EL (cell line): ENCODE data around the gene CEP104.

Experiments used
- DNase-seq: peaks from one replicate; pipeline ENCODE4 v3.0.0-alpha.2; 2016

CEP104 gene

GRCh38 chr1:3856923-3857790, at the start of gene CEP104, which contains the start of gene DFFB:
CEP104 (minus strand) TSS chr1:3857211; CDS start chr1:3852407, 4,804 bp downstream.
DFFB (plus strand) TSS chr1:3857476; CDS start chr1:3857604, 128 bp downstream.
- peak; percentile 81 for DNase-seq

DNA sequence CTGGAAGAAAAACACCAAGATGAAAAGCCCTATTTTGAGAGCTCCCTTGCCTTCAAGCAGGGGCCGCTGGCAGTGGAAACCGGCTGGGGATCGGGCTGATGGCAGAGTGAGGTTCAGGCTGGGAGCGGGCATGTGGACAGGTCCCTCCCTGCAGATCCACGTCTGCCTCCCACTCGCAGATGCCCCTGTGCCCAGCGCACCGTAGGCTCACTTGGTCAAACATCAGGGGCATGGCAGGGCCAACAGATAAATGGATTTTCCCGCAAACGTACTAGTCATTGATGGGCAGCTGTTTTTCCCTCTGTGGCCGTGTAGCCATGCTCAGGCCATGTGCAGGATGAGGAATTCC, 49.6 kb upstream of the CEP104 start:
- DNase-seq, result no peak

DNA sequence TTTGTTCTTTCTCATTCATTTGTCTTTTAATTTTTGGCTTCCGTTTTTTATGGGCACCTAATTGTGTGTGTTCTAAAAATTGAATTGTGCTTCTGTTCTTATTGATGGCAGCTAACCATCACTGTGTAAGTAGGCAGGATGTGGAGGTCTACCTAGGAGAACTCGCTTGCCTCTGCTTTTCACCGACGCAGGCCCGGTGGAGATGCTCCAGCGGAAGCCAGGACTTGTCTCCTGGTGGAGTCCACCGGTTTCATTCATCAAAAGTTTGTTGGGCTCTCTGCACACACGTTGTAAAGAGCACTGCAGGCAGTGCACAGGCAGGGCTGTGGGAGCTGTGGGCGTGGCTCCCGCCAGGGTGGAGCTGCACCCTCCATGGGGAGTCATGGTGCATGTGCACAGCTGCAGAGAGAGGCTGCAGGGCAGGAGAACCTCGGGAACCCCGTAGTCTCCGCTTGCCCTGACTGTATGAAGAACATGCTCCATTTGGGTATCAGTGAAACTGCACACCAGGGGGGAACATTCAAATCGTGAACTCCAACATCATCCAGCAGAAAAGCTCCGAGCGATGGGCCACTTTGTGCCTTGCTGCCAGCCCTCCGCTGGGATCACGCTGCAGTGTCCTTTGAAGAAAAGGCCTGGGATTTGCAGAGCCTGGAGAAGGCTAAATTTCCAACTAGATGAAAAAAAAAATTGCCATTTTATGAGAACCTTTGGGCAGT, 49.1 kb upstream of the CEP104 start:
- no peak for DNase-seq

DNA sequence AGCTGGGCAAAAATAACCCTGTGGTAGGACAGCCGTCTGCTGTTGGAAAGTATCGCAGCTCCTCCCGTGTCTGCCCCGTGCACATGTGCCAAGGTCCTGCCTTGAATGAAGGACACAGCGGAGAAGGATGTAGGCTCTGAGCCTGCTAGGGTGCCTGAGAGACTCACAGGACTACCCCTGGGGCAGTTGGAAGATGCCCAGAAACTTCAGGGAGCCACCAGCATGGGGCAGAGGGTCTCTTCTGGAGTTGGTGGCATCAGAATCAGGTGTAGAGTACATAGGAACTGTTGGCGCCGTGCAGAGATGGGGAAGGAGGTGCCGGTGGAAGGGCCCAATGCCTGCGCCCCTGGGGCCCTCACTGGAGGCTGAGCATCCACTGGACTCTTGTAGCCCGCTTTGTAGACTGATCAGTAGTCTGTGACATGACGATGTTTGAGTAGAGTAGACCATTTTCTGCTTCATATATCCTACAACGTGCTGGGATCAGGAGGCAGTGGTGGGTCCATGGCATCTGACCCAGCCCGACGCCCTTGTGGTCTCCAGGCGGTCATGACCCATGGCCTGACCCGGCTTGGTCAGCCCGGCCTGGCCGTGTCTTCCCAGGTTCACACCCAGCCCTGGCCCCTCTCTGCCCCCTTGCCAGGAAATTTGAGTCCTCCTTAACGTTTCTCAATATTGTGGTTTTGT, 48.4 kb upstream of the CEP104 start:
- DNase-seq, result no peak

- no peak for DNase-seq
Observed at GRCh38 chr1:3904843-3905185, 47.8 kb upstream of the CEP104 start.

DNA sequence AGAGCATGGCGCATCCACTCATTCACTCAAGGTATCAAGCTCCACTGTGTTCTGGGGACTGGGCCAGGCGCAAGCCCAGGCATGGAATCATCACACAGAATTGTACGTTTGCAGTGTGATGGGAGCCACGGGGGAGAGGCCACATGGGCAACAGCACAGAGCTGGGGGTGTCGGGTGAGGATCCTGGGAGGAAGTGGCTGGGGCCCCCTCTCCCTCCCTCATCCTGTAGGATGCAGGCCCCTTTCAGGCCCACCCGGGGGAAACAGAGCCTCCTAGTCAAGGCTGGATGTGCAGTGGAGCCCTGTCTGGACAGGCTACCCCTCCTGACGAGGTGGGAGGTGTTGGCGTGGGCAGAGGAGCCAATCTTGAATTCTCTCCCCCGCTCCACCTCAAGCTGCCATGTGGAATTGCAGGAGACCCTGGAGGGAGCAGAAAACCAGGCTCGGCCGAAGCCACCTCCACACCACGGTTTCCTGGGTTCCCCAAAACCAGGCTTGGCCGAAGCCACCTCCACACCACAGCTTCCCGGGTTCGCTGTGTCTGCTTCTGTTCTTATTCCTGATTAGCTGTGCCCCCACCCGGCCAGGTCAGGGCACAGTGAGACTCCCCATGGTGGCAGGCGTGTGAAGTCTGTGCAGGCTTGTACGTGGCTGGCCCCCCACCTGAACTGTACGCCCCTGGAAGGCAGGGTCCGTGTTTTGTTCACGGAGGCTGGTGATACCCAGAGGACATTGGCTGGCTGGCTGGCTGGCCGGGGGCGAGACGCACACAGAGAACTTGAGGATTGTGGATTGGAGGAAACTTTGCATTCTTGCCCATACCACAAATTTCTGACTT, 47.2 kb upstream of the CEP104 start:
- DNase-seq, result no peak

- no peak for DNase-seq
Observed at GRCh38 chr1:3903141-3904005, 46.4 kb upstream of the CEP104 start.

DNA sequence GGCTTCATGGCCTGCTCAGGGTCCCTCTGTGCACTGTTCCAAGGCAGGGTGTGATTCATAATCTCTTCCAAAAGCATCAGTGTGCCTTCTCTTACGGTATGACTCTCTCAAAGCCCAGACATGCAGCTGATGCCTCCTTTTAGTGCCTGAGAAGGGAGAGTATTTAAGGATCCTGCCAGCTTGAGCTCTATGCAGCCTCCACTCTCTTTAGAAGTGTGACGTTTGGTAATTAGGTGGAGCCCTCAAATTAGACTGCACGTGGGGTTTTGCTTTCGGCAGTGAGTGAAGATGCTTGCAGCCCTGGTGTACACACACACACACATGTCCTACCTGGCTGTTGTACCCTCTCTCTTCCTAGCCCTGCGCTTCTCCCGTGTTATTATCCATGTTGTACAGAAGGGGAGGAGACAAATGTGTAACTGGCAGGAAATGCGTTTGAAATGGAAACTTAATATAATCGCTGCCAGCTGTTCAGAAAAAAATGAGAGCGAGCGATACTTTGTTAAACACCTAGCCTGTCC, 45.6 kb upstream of the CEP104 start:
- DNase-seq, result no peak

DNA sequence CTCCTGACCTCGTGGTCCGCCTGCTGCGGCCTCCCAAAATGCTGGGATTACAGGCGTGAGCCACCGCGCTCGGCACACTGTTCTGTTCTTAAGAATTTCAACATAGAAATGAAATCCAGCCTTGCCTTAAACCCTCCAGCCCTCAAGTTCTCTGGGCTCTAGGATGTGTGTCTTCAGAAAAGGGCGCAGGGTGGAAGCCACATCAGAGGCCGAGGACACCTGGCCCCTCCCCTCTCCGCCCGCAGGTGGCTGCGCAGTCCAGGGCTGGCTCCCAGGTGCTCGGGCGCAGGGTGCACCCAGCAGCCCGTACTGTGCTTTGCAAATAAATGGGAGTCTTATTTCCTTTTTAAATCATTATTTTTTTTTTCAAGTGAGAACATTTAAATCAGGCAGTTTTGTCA, 45.1 kb upstream of the CEP104 start:
- DNase-seq, result no peak

GRCh38 chr1:3900969-3901529, 44.0 kb upstream of the CEP104 start:
- peak; percentile 96 for DNase-seq

GRCh38 chr1:3900150-3900968, 43.3 kb upstream of the CEP104 start, which contains the start of gene C1orf174:
C1orf174 (minus strand) TSS chr1:3900272; CDS start chr1:3900186, 86 bp downstream.
- DNase-seq, result peak; percentile 98

DNA sequence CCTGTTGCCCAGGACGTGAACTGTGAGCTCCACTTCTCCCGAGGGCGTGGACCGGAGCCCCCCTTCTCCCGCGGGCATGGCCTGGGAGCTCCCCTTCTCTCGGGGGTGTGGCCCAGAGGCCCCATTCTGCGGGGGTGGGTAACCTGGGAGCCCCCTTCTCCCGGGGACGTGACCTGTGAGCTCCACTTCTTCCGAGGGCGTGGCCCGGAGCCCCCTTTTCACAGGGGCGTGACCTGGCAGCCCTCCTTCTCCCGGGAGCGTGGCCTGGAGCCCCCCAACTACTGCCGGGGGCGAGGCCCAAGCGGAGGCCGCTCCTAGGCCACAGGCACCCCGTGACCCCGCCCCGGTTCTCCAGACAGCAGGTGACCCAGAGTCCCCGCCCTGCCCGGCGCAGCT, 42.7 kb upstream of the CEP104 start:
- no peak for DNase-seq

- peak; percentile 28 for DNase-seq
Observed at GRCh38 chr1:3898994-3899753, 42.2 kb upstream of the CEP104 start.

GRCh38 chr1:3898475-3898735, 41.4 kb upstream of the CEP104 start:
- no peak for DNase-seq

DNA sequence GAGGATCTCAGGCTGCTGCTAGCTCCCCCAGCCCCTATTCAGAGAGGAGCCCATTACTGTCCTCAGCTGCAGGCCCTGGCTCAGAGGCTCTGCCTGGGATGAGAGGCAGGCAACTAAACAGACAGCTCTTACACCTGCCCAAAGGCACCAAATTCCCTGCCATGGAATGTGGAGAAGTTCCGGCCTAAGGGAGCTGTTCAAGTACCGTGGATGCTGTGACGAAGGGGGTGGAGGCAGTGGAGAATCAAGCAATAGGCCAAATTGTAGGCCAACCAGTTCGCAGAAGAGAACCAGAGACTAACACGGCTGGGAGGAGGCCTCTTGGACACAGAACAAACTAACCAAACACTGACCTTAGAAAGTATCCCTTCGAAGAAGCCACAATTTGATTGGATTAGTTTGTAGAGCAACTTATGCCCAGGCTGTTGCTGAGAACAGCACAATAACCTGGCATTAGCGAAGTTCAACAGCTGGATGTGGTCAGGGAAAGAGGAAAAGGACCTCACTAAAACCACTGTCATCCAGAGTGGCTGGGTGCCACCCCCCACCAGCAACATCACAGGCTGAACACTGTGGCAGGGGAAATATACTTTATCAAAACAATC, 39.5 kb upstream of the CEP104 start:
- no peak for DNase-seq

DNA sequence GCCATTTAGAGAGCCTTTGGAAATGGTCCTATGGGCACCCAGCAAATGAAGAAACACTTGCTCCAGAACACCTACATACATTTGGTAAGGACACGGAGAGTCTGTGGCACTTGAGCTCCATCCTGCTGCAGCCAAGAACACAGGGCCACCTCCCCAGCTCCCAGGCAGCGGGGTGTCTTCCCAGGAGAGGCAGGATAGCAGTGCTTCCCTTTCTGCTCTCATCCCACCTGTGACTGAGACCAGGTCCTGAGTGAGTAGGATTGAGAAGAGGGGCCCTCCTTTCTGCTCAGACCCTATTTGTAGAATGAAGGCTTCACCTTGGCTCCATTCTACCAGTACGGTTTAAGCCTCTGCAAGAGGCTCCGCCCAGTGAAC, 38.9 kb upstream of the CEP104 start:
- no peak for DNase-seq

- no peak for DNase-seq
Observed at GRCh38 chr1:3895279-3895950, 38.4 kb upstream of the CEP104 start.

DNA sequence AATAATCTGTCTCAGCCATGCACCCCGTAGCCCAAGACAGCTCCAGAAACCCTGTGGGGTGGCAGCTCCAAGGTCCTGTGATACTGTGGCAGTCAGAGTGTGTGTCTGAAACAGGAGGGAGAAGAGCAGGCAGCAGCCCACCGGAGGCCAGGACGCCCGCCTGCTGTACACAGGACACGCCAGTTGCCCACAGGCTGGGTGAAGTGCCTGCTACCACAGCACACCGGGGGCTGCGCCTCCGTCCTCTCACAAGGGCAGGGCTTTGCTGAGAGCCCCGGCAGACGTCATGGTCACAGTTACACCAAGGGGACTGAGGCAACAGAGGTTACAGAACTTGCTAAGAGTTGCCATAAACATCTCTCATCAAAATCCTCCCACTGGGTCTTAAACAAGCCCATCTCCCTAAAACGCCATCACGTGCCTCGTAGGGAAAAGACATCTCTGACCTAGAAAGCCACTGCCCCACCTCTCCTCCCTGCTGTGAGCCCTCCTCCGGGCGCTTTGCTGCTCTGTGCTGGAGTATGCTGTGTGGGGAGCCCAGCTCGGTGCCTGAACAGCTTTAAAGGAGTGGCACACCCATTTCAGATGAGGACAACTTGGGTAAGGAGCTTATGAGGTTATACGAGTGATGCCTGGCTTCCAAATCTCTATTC, 37.7 kb upstream of the CEP104 start:
- DNase-seq, result no peak
